HepG2 (cell line): Measurements from ENCODE around the gene ACSS3. TPM values are rescaled to one million over a fixed set of nuclear protein-coding genes. Genes with fewer than 3 reads are reported as not detected.

Source experiments
- CBFB ChIP-seq: sonication (generic); formaldehyde crosslinking; IDR thresholded peaks from 2 replicates; pipeline ENCODE4 v1.4.0; 2020; ENCODE audit warnings: missing genetic modification reagents
- GABPA ChIP-seq, 2 experiments: IDR thresholded peaks; 2 replicates each; pipeline ENCODE4 v1.6.1; 2011 to 2016; ENCODE audit warnings: low read depth in 2 of 2, low read length in 1 of 2, missing biosample characterization in 1 of 2, missing genetic modification characterization in 1 of 2
- HNRNPH1 ChIP-seq: fragments of 200-400 bp; formaldehyde crosslinking; optimal IDR thresholded peaks from 2 replicates; pipeline ENCODE3; 2017; ENCODE audit warnings: mild to moderate bottlenecking, low read depth, low read length
- IRF2 ChIP-seq: IDR thresholded peaks from 2 replicates; pipeline ENCODE4 v1.6.1; 2018; ENCODE audit warnings: missing genetic modification reagents, missing compliant biosample characterization
- SAP130 ChIP-seq: IDR thresholded peaks from 2 replicates; pipeline ENCODE4 v1.6.1; 2016; ENCODE audit warnings: low read depth
- ZNF446 ChIP-seq: sonication (generic); formaldehyde crosslinking; IDR thresholded peaks from 2 replicates; pipeline ENCODE4 v1.5.0; 2020; ENCODE audit warnings: mild to moderate bottlenecking, missing genetic modification reagents
- ZNF609 ChIP-seq: sonication (generic); formaldehyde crosslinking; IDR thresholded peaks from 2 replicates; pipeline ENCODE4 v1.4.0; 2020; ENCODE audit warnings: mild to moderate bottlenecking, missing genetic modification reagents, borderline replicate concordance
- ZNF616 ChIP-seq: sonication (generic); formaldehyde crosslinking; IDR thresholded peaks from 2 replicates; pipeline ENCODE4 v1.5.0; 2020; ENCODE audit warnings: low read depth, mild to moderate bottlenecking, missing genetic modification reagents
- ZSCAN12 ChIP-seq: sonication (generic); formaldehyde crosslinking; IDR thresholded peaks from 2 replicates; pipeline ENCODE4 v1.9.0; 2021; ENCODE audit warnings: mild to moderate bottlenecking, missing genetic modification reagents
- polyA plus RNA-seq, 8 experiments: library from polyadenylated mRNA; depleted of rRNA in 3 of 8; stranded (reverse) in 7 of 8; unstranded in 1 of 8; fragments of >200 nt; fragmentation: Illumina TruSeq in 4 of 8; extraction: Trizol in 4 of 8; gene quantifications; 2 replicates each; pipeline versions ENCODE4 v1.2.1 to v1.2.3, GENCODE V29; 2011 to 2016; ENCODE audit warnings: low read depth in 4 of 8, missing spikeins in 1 of 8, mixed read lengths in 1 of 8; ENCODE audit not compliant: insufficient read depth in 1 of 8
- total RNA-seq, 5 experiments: library from RNA; depleted of rRNA; stranded (reverse); fragments of >200 nt; fragmentation: Illumina TruSeq; extraction: Trizol; gene quantifications; 2 replicates each; pipeline ENCODE4 v1.2.3, GENCODE V29; 2016; ENCODE audit warnings: low read depth in 1 of 5
- TF ChIP-seq, protein P1 (sequence below): sonication (generic); formaldehyde crosslinking; conservative IDR thresholded peaks from 2 replicates; pipeline ENCODE4 v1.4.0; 2020; ENCODE audit warnings: mild to moderate bottlenecking, missing genetic modification reagents, moderate library complexity
- TF ChIP-seq, protein P2 (sequence below): sonication (generic); formaldehyde crosslinking; IDR thresholded peaks from 2 replicates; pipeline ENCODE4 v1.5.1; 2020; ENCODE audit warnings: mild to moderate bottlenecking, missing genetic modification reagents, borderline replicate concordance
- TF ChIP-seq, protein P3 (sequence below): sonication (generic); formaldehyde crosslinking; IDR thresholded peaks from 2 replicates; pipeline ENCODE4 v1.5.0; 2020; ENCODE audit warnings: mild to moderate bottlenecking, low read depth, missing genetic modification reagents, borderline replicate concordance

Gene ACSS3
- total and polyA plus RNA-seq, 2 of the 13 experiments (the other 11 are each of a cell fraction or from before 2014, with no cell fraction given), result 79.5 to 86.3 TPM

DNA sequence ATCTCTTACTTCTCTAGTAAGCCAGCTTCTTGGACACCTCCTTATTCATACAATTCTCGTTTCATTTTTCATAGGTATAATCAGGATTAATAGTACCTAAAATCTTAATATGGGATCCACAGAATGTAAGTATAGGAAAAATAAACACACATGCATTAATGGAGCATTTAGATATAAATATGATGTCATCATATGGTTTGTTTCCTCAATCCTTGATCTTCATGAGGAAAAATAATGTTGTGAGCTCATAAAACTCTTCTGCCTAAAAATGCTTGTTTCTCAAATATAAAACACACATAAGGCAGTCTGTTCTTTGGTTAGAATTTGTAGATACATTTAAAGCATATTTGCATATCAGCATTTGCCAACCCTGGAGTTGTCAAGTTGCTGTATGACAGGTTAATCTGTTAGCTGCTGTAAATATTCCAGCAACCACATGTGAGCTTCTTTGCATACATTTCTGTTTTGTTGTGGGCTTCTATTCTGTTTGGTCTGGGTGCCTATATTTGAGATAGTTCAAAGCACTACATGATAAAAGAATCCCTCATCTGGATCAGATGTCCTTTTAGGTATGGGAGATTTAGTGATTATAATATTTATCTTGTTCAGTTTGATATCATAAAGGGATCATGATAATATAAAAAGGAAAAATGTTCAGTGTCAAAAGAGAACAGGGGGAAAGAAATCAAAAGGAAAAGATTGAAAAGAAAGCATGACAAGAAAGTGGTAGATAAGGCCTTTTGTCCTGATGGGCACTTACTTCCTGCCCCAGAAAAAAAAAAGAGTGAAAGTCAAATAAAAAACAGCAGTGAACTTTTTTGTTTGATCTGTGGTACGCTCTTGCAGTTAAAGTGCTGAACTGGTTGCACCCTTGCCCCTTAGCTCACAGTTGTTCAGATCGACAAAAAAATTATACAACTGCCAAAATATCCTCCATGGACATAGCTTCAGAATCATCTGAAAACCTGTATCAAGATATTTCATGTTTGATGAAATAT lies 68.6 kb downstream of the ACSS3 start (continued):
- peak; percentile 81; the same call in 1 of the 2 replicates for TF ChIP-seq ZNF609 (CRISPR knock-in tag)
- no peak for TF ChIP-seq ZNF446 (CRISPR knock-in tag)
- peak; percentile 19; the same call in 1 of the 2 replicates for TF ChIP-seq IRF2
- TF ChIP-seq CBFB, result peak; percentile 55; the same call in 1 of the 2 replicates
- peak; percentile 51; the same call in 1 of the 2 replicates for TF ChIP-seq SAP130 (CRISPR knock-in tag)
- TF ChIP-seq, protein P1, sequence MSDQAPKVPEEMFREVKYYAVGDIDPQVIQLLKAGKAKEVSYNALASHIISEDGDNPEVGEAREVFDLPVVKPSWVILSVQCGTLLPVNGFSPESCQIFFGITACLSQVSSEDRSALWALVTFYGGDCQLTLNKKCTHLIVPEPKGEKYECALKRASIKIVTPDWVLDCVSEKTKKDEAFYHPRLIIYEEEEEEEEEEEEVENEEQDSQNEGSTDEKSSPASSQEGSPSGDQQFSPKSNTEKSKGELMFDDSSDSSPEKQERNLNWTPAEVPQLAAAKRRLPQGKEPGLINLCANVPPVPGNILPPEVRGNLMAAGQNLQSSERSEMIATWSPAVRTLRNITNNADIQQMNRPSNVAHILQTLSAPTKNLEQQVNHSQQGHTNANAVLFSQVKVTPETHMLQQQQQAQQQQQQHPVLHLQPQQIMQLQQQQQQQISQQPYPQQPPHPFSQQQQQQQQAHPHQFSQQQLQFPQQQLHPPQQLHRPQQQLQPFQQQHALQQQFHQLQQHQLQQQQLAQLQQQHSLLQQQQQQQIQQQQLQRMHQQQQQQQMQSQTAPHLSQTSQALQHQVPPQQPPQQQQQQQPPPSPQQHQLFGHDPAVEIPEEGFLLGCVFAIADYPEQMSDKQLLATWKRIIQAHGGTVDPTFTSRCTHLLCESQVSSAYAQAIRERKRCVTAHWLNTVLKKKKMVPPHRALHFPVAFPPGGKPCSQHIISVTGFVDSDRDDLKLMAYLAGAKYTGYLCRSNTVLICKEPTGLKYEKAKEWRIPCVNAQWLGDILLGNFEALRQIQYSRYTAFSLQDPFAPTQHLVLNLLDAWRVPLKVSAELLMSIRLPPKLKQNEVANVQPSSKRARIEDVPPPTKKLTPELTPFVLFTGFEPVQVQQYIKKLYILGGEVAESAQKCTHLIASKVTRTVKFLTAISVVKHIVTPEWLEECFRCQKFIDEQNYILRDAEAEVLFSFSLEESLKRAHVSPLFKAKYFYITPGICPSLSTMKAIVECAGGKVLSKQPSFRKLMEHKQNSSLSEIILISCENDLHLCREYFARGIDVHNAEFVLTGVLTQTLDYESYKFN, result peak; percentile 92
- TF ChIP-seq, protein P2, sequence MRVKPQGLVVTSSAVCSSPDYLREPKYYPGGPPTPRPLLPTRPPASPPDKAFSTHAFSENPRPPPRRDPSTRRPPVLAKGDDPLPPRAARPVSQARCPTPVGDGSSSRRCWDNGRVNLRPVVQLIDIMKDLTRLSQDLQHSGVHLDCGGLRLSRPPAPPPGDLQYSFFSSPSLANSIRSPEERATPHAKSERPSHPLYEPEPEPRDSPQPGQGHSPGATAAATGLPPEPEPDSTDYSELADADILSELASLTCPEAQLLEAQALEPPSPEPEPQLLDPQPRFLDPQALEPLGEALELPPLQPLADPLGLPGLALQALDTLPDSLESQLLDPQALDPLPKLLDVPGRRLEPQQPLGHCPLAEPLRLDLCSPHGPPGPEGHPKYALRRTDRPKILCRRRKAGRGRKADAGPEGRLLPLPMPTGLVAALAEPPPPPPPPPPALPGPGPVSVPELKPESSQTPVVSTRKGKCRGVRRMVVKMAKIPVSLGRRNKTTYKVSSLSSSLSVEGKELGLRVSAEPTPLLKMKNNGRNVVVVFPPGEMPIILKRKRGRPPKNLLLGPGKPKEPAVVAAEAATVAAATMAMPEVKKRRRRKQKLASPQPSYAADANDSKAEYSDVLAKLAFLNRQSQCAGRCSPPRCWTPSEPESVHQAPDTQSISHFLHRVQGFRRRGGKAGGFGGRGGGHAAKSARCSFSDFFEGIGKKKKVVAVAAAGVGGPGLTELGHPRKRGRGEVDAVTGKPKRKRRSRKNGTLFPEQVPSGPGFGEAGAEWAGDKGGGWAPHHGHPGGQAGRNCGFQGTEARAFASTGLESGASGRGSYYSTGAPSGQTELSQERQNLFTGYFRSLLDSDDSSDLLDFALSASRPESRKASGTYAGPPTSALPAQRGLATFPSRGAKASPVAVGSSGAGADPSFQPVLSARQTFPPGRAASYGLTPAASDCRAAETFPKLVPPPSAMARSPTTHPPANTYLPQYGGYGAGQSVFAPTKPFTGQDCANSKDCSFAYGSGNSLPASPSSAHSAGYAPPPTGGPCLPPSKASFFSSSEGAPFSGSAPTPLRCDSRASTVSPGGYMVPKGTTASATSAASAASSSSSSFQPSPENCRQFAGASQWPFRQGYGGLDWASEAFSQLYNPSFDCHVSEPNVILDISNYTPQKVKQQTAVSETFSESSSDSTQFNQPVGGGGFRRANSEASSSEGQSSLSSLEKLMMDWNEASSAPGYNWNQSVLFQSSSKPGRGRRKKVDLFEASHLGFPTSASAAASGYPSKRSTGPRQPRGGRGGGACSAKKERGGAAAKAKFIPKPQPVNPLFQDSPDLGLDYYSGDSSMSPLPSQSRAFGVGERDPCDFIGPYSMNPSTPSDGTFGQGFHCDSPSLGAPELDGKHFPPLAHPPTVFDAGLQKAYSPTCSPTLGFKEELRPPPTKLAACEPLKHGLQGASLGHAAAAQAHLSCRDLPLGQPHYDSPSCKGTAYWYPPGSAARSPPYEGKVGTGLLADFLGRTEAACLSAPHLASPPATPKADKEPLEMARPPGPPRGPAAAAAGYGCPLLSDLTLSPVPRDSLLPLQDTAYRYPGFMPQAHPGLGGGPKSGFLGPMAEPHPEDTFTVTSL (CRISPR knock-in tag), result peak; percentile 89; the same call in 1 of the 2 replicates
- TF ChIP-seq ZSCAN12, result 0 out of 2 replicates have a peak, but pooled peaks have one; percentile 15
- TF ChIP-seq, protein P3, sequence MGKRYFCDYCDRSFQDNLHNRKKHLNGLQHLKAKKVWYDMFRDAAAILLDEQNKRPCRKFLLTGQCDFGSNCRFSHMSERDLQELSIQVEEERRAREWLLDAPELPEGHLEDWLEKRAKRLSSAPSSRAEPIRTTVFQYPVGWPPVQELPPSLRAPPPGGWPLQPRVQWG, result no peak
- no peak for TF ChIP-seq HNRNPH1
- TF ChIP-seq GABPA (IDR thresholded peaks at IDR 0.05; ENCODE audit: low read depth, low read length), result no peak
- TF ChIP-seq GABPA (CRISPR knock-in tag; IDR thresholded peaks at IDR 0.05; ENCODE audit: low read depth), result peak; percentile 44; the same call in 1 of the 2 replicates
- no peak for TF ChIP-seq ZNF616 (CRISPR knock-in tag)
